ENCODE data around the gene AP3B1.

- TF ChIP-seq CTCF (IDR thresholded peaks at IDR 0.05), result no peak
- TF ChIP-seq ZFX (IDR thresholded peaks at IDR 0.05; ENCODE audit: borderline replicate concordance), result no peak
Measured at GRCh38 chr5:77983482-77984199, 310.9 kb downstream of the AP3B1 start.

Measured in 22Rv1 (cell line).